Calu3 (cell line): ENCODE data around the gene CD1D. TPM values are rescaled to one million over a fixed set of nuclear protein-coding genes. Genes with fewer than 3 reads are reported as not detected.
"Not testable (repeated sequence)": the region's sequence is repeated elsewhere in the genome, so short reads cannot be mapped to it uniquely, and the experiment has no call there.

Experiments used
- BruUV-seq: library from RNA; stranded (reverse); fragments of 400-500 nt; replicated peaks from 2 replicates; lab custom pipeline; 2021; lab: Mats Ljungman, UMichigan
- CTCF ChIA-PET: fragments of 300-600 bp; sonication (Branson Sonifier 250); formaldehyde crosslinking; loops from one replicate; lab custom pipeline; 2022; ENCODE audit warnings: antibody characterized with exemption; lab: Charles Lee
- DNase-seq: peaks from one replicate; pipeline ENCODE4 v3.0.0; 2022
- H3K27ac Mint-ChIP-seq: one replicate; pipeline ENCODE4 v1.8.0; 2022; ENCODE audit warnings: mixed read lengths; ENCODE audit not compliant: unreplicated experiment
- H3K27me3 Mint-ChIP-seq: one replicate; pipeline ENCODE4 v1.8.0; 2022; ENCODE audit warnings: mixed read lengths; ENCODE audit not compliant: unreplicated experiment
- H3K36me3 Mint-ChIP-seq: one replicate; pipeline ENCODE4 v1.8.0; 2022; ENCODE audit warnings: mild to moderate bottlenecking, moderate library complexity, mixed read lengths; ENCODE audit not compliant: insufficient read depth, unreplicated experiment
- H3K4me1 Mint-ChIP-seq: one replicate; pipeline ENCODE4 v1.8.0; 2022; ENCODE audit warnings: mild to moderate bottlenecking, low read depth, mixed read lengths; ENCODE audit not compliant: unreplicated experiment
- H3K4me3 Mint-ChIP-seq: one replicate; pipeline ENCODE4 v1.8.0; 2022; ENCODE audit warnings: mild to moderate bottlenecking, low read depth, moderate library complexity, mixed read lengths; ENCODE audit not compliant: unreplicated experiment
- H3K9me3 Mint-ChIP-seq: one replicate; pipeline ENCODE4 v1.8.0; 2022; ENCODE audit warnings: low read depth, mixed read lengths; ENCODE audit not compliant: unreplicated experiment
- intact Hi-C: fragments of 100-400 bp; cut with micrococcal nuclease; formaldehyde crosslinking; loops from one replicate; pipeline ENCODE4 v1.10.0; 2022; ENCODE audit not compliant: unreplicated experiment
- total RNA-seq: library from RNA; stranded (reverse); gene quantifications from 2 replicates; pipeline ENCODE4 v1.2.3, GENCODE V29; 2022
- TF ChIP-seq, protein P1 (sequence below): fragments of 200-600 bp; IDR thresholded peaks from one replicate; pipeline ENCODE4 v1.8.0; 2022; ENCODE audit warnings: antibody characterized with exemption; ENCODE audit not compliant: unreplicated experiment

Gene CD1D
- total RNA-seq, 1 experiment from 2014 or later = 0.76 TPM

- CTCF ChIA-PET = no interaction called here
- DNase-seq = no peak
- Mint-ChIP-seq H3K4me3 (no peak overlapping the region), H3K9me3 (no peaks in the 10 kb centered on the region), H3K27ac (no peak overlapping the region), H3K36me3 (peaks cover 9% of the 10 kb centered on the region), H3K4me1 (peaks cover 20% of the 10 kb centered on the region), H3K27me3 (peaks cover 21% of the 10 kb centered on the region)
- intact Hi-C loops = no loop called here
- no TSS peak for BruUV-seq
- TF ChIP-seq, protein P1, sequence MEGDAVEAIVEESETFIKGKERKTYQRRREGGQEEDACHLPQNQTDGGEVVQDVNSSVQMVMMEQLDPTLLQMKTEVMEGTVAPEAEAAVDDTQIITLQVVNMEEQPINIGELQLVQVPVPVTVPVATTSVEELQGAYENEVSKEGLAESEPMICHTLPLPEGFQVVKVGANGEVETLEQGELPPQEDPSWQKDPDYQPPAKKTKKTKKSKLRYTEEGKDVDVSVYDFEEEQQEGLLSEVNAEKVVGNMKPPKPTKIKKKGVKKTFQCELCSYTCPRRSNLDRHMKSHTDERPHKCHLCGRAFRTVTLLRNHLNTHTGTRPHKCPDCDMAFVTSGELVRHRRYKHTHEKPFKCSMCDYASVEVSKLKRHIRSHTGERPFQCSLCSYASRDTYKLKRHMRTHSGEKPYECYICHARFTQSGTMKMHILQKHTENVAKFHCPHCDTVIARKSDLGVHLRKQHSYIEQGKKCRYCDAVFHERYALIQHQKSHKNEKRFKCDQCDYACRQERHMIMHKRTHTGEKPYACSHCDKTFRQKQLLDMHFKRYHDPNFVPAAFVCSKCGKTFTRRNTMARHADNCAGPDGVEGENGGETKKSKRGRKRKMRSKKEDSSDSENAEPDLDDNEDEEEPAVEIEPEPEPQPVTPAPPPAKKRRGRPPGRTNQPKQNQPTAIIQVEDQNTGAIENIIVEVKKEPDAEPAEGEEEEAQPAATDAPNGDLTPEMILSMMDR = no peak
Measured at GRCh38 chr1:158176399-158176798, 4.3 kb upstream of the CD1D start.

GRCh38 chr1:158176849-158177699 is 3.6 kb upstream of the CD1D start:
- intact Hi-C loops, H3K4me3 Mint-ChIP-seq, H3K27ac Mint-ChIP-seq, BruUV-seq, DNase-seq, H3K9me3 Mint-ChIP-seq: not testable (repeated sequence)
- peaks cover 10% of the 10 kb centered on the region for H3K36me3 Mint-ChIP-seq
- peaks cover 24% of the 10 kb centered on the region for H3K4me1 Mint-ChIP-seq
- H3K27me3 Mint-ChIP-seq = peaks cover 28% of the 10 kb centered on the region
- CTCF ChIA-PET = interaction anchor here (0.7 kb wide), 1 partner anchor 81 kb away, joined by 5 read pairs; no protein-coding TSS in a partner anchor

GRCh38 chr1:158177700-158178450 is 2.8 kb upstream of the CD1D start:
- peaks cover 32% of the 10 kb centered on the region for H3K27me3 Mint-ChIP-seq
- no peak overlapping the region for H3K27ac Mint-ChIP-seq
- no peak overlapping the region for H3K4me3 Mint-ChIP-seq
- intact Hi-C loops = no loop called here
- no peaks in the 10 kb centered on the region for H3K9me3 Mint-ChIP-seq
- H3K36me3 Mint-ChIP-seq = peaks cover 10% of the 10 kb centered on the region
- BruUV-seq = no TSS peak
- CTCF ChIA-PET = interaction anchor here (0.5 to 0.7 kb wide), 2 partner anchors 81 to 760 kb away, joined by 3 to 5 read pairs; no protein-coding TSS in a partner anchor
- peaks cover 24% of the 10 kb centered on the region for H3K4me1 Mint-ChIP-seq
- TF ChIP-seq, protein P1 = no peak
- DNase-seq = no peak

- Mint-ChIP-seq H3K27ac (no peak overlapping the region), H3K36me3 (peaks cover 10% of the 10 kb centered on the region), H3K4me1 (peaks cover 24% of the 10 kb centered on the region), H3K4me3 (peak overlapping the region; percentile 83), H3K27me3 (peaks cover 32% of the 10 kb centered on the region), H3K9me3 (no peaks in the 10 kb centered on the region)
- TF ChIP-seq, protein P1 = no peak
- intact Hi-C loops = no loop called here
- BruUV-seq = no TSS peak
- DNase-seq = no peak
- CTCF ChIA-PET = interaction anchor here (0.8 kb wide), 1 partner anchor 44 kb away, joined by 3 read pairs; no protein-coding TSS in a partner anchor
Measured at GRCh38 chr1:158179301-158180041, 1.2 kb upstream of the CD1D start.
